ENCODE measurements around the gene NRXN2.

DNA sequence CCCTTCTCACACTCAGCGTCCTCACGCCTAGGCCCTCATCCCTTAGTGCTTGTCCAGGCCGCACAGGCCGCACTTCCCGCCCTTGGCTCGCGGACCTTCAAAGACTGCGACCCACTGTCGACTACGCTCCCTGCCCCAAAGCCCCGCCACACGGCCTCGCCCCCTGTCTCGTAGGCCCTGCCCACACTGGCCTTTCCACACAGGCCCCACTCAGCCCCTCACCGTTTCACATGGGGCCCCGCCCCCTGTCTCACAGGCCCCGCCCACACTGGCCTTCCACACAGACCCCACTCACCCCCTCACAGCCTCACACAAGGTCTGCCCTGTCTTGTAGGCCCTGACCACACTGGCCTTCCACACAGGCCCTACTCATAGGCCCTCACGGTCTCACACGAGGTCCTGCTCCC lies 11.0 kb downstream of the NRXN2 start:
- no peak for TF ChIP-seq EZH2 (IDR thresholded peaks at IDR 0.05)
- TF ChIP-seq POLR2AphosphoS5 (IDR thresholded peaks at IDR 0.05; ENCODE audit: borderline replicate concordance, low read depth, low read length): no peak
